HepG2 (cell line): ENCODE data around the gene AK8. TPM values are rescaled to one million over a fixed set of nuclear protein-coding genes. Genes with fewer than 3 reads are reported as not detected.

Source experiments
- ATAC-seq: fragments of 200-7000 bp; cut with Tn5 transposase; 3 replicates; pipeline ENCODE4 v1.9.1; 2020; ENCODE audit warnings: mild to moderate bottlenecking, moderate library complexity
- BruUV-seq: library from RNA; stranded (reverse); fragments of 400-500 nt; replicated peaks from 2 replicates; lab custom pipeline; 2021; lab: Mats Ljungman, UMichigan
- CTCF ChIA-PET: fragments of 300-600 bp; formaldehyde crosslinking; extraction: SDS; loops from one replicate; lab custom pipeline; 2021; ENCODE audit warnings: low total read pairs, inconsistent platforms, low intra/inter-chr PET ratio; lab: Yijun Ruan, JAX
- POLR2A ChIA-PET: fragments of 350-600 bp; sonication (Branson Sonifier 250); formaldehyde crosslinking; loops from one replicate; lab custom pipeline; 2020; ENCODE audit warnings: antibody characterized with exemption, inconsistent platforms; lab: Yijun Ruan, JAX
- DNase-seq: peaks from one replicate; pipeline ENCODE4 v3.0.0-alpha.2; 2015; ENCODE audit warnings: low spot score
- FAIRE-seq: peaks from 3 replicates; lab custom pipeline; 2011; peaks lifted over from hg19 to GRCh38; lab: Jason Lieb, UNC
- H2AFZ ChIP-seq: one replicate; pipeline ENCODE4 v1.6.1; 2011; ENCODE audit warnings: low read length, inconsistent platforms
- H3K27ac ChIP-seq: fragments of 300-600 bp; 3 replicates; pipeline ENCODE4 v1.8.0; 2011; ENCODE audit warnings: mixed run types, mild to moderate bottlenecking, mixed read lengths, low read length, inconsistent platforms; ENCODE audit not compliant: insufficient read depth; ENCODE audit errors: extremely low read length
- H3K27me3 ChIP-seq, 2 experiments: fragments of 200-600 bp in 1 of 2; 2 replicates in 1 of 2; 3 replicates in 1 of 2; pipeline versions ENCODE4 v1.6.0 to v1.8.0; 2011; ENCODE audit warnings: low read length in 2 of 2, mild to moderate bottlenecking in 2 of 2, moderate library complexity in 2 of 2, inconsistent platforms in 1 of 2; ENCODE audit not compliant: insufficient read depth in 2 of 2, control insufficient read depth in 1 of 2
- H3K36me3 ChIP-seq, 2 experiments: fragments of 200-600 bp in 1 of 2; replicated peaks in 1 of 2; 2 replicates in 1 of 2; 3 replicates in 1 of 2; pipeline versions ENCODE4 v1.5.1 to v1.8.0; 2011; ENCODE audit warnings: low read length in 2 of 2, inconsistent platforms in 1 of 2; ENCODE audit not compliant: insufficient read depth in 2 of 2, control insufficient read depth in 1 of 2
- H3K4me1 ChIP-seq: 2 replicates; pipeline ENCODE4 v1.5.1; 2012; ENCODE audit warnings: low read length, inconsistent platforms; ENCODE audit not compliant: insufficient read depth
- H3K4me2 ChIP-seq: 2 replicates; pipeline ENCODE4 v1.6.0; 2011; ENCODE audit warnings: low read depth, low read length, inconsistent platforms
- H3K4me3 ChIP-seq, 3 experiments: fragments of 200-600 bp in 1 of 3; sonication (generic), shearing (Covaris generic) in 1 of 3; replicated peaks in 1 of 3; 2 replicates each; pipeline ENCODE4 v1.5.1; 2011 to 2016; ENCODE audit warnings: low read length in 3 of 3, inconsistent platforms in 2 of 3, low read depth in 2 of 3, mild to moderate bottlenecking in 2 of 3, control low read depth in 1 of 3, mixed read lengths in 1 of 3; ENCODE audit not compliant: insufficient read depth in 1 of 3
- H3K79me2 ChIP-seq: one replicate; pipeline ENCODE4 v1.6.1; 2011; ENCODE audit warnings: low read length, inconsistent platforms; ENCODE audit not compliant: insufficient read depth
- H3K9ac ChIP-seq: 2 replicates; pipeline ENCODE4 v1.6.0; 2011; ENCODE audit warnings: mild to moderate bottlenecking, low read depth, low read length, inconsistent platforms; ENCODE audit not compliant: insufficient read depth
- H3K9me3 ChIP-seq: 2 replicates; pipeline ENCODE4 v1.5.1; 2012; ENCODE audit warnings: mild to moderate bottlenecking, low read length
- H4K20me1 ChIP-seq: 2 replicates; pipeline ENCODE4 v1.6.0; 2011; ENCODE audit warnings: inconsistent platforms, mild to moderate bottlenecking, low read length, moderate library complexity; ENCODE audit not compliant: insufficient read depth
- AKAP8 ChIP-seq: sonication (generic); formaldehyde crosslinking; IDR thresholded peaks from 2 replicates; pipeline ENCODE4 v1.5.1; 2020; ENCODE audit warnings: mild to moderate bottlenecking, missing genetic modification reagents
- ERF ChIP-seq: IDR thresholded peaks from 2 replicates; pipeline ENCODE4 v1.6.1; 2018; ENCODE audit warnings: missing biosample characterization, missing genetic modification reagents
- KDM6A ChIP-seq: IDR thresholded peaks from 2 replicates; pipeline ENCODE4 v1.6.1; 2016; ENCODE audit warnings: low read depth
- MAFG ChIP-seq: sonication (generic); formaldehyde crosslinking; IDR thresholded peaks from 2 replicates; pipeline ENCODE4 v1.5.1; 2020; ENCODE audit warnings: mild to moderate bottlenecking, missing genetic modification reagents
- MBNL3 ChIP-seq: fragments of 250-450 bp; sonication (Bioruptor Pico); conservative IDR thresholded peaks from 2 replicates; pipeline ENCODE4 v1.8.0; 2022; ENCODE audit warnings: mild to moderate bottlenecking, inconsistent platforms
- ONECUT2 ChIP-seq: sonication (generic); formaldehyde crosslinking; IDR thresholded peaks from 2 replicates; pipeline ENCODE4 v1.4.0; 2020; ENCODE audit warnings: missing genetic modification reagents
- SOX5 ChIP-seq: IDR thresholded peaks from 2 replicates; pipeline ENCODE4 v1.6.1; 2016; ENCODE audit warnings: borderline replicate concordance
- SP2 ChIP-seq: sonication (generic); formaldehyde crosslinking; IDR thresholded peaks from 2 replicates; pipeline ENCODE4 v1.5.1; 2020; ENCODE audit warnings: mild to moderate bottlenecking, missing genetic modification reagents
- ZNF670 ChIP-seq: sonication (generic); formaldehyde crosslinking; IDR thresholded peaks from 2 replicates; pipeline ENCODE4 v1.8.0; 2022; ENCODE audit warnings: mild to moderate bottlenecking, missing genetic modification reagents, borderline replicate concordance
- ZNF761 ChIP-seq: sonication (generic); formaldehyde crosslinking; conservative IDR thresholded peaks from 2 replicates; pipeline ENCODE4 v1.4.0; 2020; ENCODE audit warnings: mild to moderate bottlenecking, missing genetic modification reagents
- WGBS: methylation state at CpG from one replicate; pipeline ENCODE4 v1.1.6; 2017; ENCODE audit warnings: low lambda C conversion rate; 5-methylcytosine and 5-hydroxymethylcytosine counted together
- in situ Hi-C: cut with HindIII; loops from 2 replicates; pipeline ENCODE4 v1.10.0; 2017; ENCODE audit warnings: low pct_unique_long_range_greater_than_20kb; ENCODE audit not compliant: extremely low pct_ligation_motif_present
- intact Hi-C: fragments of 100-400 bp; cut with micrococcal nuclease; formaldehyde crosslinking; loops from one replicate; pipeline ENCODE4 v1.10.0; 2022; ENCODE audit not compliant: unreplicated experiment
- polyA plus RNA-seq, 8 experiments: library from polyadenylated mRNA; depleted of rRNA in 3 of 8; stranded (reverse) in 7 of 8; unstranded in 1 of 8; fragments of >200 nt; fragmentation: Illumina TruSeq in 4 of 8; extraction: Trizol in 4 of 8; gene quantifications; 2 replicates each; pipeline versions ENCODE4 v1.2.1 to v1.2.3, GENCODE V29; 2011 to 2016; ENCODE audit warnings: low read depth in 4 of 8, missing spikeins in 1 of 8, mixed read lengths in 1 of 8; ENCODE audit not compliant: insufficient read depth in 1 of 8
- total RNA-seq, 5 experiments: library from RNA; depleted of rRNA; stranded (reverse); fragments of >200 nt; fragmentation: Illumina TruSeq; extraction: Trizol; gene quantifications; 2 replicates each; pipeline ENCODE4 v1.2.3, GENCODE V29; 2016; ENCODE audit warnings: low read depth in 1 of 5
- TF ChIP-seq, protein P1 (sequence below): sonication (generic); formaldehyde crosslinking; IDR thresholded peaks from 2 replicates; pipeline ENCODE4 v1.4.0; 2020; ENCODE audit warnings: missing genetic modification reagents
- TF ChIP-seq, protein P2 (sequence below): IDR thresholded peaks from 2 replicates; pipeline ENCODE4 v1.6.1; 2016; ENCODE audit warnings: missing compliant biosample characterization, missing genetic modification reagents, borderline replicate concordance

AK8 gene
- total and polyA plus RNA-seq, 2 of the 13 experiments (the other 11 are each of a cell fraction or from before 2014, with no cell fraction given) = 0.11 TPM; not detected in 1

DNA sequence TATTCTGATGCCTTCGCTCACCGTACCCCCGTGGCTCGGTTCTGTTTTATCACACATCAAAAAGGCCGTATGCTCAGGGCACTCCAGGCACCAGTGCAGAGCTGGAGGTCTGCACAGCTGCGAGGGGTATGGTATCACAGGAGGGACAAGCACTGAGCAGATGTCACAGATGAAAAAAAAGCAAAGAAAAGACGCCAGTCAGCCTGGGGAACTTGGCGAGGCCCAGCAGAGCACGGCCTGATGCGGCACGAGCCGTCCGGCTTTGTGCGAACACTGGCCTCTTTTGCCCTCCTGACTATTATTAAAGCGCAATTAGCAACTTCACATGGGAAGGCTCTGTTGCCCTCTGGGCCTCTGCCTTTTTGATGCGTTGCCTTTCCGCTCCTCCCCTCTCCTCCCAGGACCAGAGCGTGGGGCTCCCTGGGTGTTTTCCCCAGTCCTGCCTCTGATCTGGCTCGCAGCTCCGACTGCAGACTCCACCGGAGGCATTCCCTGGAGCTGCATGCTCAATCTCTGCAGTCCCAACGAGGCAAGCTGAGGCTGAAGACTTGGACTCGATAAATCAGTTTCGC, 44.4 kb downstream of the AK8 start (continued):
- TF ChIP-seq, protein P1, sequence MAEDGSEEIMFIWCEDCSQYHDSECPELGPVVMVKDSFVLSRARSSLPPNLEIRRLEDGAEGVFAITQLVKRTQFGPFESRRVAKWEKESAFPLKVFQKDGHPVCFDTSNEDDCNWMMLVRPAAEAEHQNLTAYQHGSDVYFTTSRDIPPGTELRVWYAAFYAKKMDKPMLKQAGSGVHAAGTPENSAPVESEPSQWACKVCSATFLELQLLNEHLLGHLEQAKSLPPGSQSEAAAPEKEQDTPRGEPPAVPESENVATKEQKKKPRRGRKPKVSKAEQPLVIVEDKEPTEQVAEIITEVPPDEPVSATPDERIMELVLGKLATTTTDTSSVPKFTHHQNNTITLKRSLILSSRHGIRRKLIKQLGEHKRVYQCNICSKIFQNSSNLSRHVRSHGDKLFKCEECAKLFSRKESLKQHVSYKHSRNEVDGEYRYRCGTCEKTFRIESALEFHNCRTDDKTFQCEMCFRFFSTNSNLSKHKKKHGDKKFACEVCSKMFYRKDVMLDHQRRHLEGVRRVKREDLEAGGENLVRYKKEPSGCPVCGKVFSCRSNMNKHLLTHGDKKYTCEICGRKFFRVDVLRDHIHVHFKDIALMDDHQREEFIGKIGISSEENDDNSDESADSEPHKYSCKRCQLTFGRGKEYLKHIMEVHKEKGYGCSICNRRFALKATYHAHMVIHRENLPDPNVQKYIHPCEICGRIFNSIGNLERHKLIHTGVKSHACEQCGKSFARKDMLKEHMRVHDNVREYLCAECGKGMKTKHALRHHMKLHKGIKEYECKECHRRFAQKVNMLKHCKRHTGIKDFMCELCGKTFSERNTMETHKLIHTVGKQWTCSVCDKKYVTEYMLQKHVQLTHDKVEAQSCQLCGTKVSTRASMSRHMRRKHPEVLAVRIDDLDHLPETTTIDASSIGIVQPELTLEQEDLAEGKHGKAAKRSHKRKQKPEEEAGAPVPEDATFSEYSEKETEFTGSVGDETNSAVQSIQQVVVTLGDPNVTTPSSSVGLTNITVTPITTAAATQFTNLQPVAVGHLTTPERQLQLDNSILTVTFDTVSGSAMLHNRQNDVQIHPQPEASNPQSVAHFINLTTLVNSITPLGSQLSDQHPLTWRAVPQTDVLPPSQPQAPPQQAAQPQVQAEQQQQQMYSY (CRISPR knock-in tag) = no peak
- TF ChIP-seq KDM6A (CRISPR knock-in tag) = no peak
- TF ChIP-seq, protein P2, sequence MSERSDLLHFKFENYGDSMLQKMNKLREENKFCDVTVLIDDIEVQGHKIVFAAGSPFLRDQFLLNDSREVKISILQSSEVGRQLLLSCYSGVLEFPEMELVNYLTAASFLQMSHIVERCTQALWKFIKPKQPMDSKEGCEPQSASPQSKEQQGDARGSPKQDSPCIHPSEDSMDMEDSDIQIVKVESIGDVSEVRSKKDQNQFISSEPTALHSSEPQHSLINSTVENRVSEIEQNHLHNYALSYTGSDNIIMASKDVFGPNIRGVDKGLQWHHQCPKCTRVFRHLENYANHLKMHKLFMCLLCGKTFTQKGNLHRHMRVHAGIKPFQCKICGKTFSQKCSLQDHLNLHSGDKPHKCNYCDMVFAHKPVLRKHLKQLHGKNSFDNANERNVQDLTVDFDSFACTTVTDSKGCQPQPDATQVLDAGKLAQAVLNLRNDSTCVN (CRISPR knock-in tag) = no peak
- TF ChIP-seq ONECUT2 (CRISPR knock-in tag) = no peak

DNA sequence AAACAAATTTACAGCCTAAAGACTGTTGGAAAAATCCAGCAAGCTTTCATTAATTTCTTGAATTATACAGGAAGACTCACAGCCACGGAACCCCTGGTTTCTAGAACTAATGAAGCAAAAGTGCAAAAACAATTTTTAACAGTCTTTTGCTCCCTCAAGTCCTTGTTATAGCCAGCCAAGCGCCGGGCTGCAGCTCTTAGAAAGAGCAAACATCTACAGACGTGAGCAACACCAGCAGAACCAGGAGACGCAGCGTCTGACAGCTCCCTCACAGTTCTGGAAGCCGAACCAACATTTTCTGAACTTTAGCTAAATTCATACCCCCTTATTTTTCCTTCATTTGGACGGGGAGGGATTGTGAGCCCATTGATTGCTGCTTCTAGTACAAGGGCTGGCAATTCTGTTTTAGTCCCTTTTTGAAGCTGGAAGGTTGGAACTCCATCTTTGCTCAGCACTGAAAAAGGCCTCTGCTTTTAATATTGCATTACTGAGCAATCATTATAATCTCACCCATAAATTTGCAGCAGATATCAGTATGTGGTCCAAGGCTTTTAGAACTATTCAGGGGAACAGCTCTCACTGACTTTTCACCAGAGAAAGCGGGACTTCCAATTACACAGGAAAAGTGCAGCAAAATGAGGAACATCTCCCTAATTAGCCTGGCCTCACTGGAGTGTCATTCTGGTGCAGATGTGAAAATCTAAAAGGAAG, 45.8 kb downstream of the AK8 start:
- no peak overlapping the region for H3K27ac ChIP-seq
- no peak overlapping the region for H3K9ac ChIP-seq
- no peak overlapping the region for H3K4me3 ChIP-seq
- DNase-seq (no peak), FAIRE-seq (no peak), ATAC-seq (no peak)
- ChIA-PET POLR2A (no interaction called here), CTCF (no interaction called here)
- 30% methylated on average over 9 of the region's 9 CpGs for WGBS
- peaks cover 0 to 13% of the 10 kb centered on the region in 2 experiments; a peak in 2 of 5 replicates for H3K27me3 ChIP-seq
- H3K4me2 ChIP-seq = no peak overlapping the region
- BruUV-seq = no TSS peak
- no peaks in the 10 kb centered on the region for H3K36me3 ChIP-seq
- H2AFZ ChIP-seq = no peak overlapping the region
- H4K20me1 ChIP-seq = no peaks in the 10 kb centered on the region
- intact Hi-C loops = no loop called here
- TF ChIP-seq SOX5 (no peak), SP2 (CRISPR knock-in tag) (no peak), ZNF670 (no peak), AKAP8 (CRISPR knock-in tag) (no peak), ERF (no peak), MAFG (no peak), MBNL3 (CRISPR knock-in tag) (no peak), ZNF761 (no peak)
- in situ Hi-C loops = no loop called here
- no peaks in the 10 kb centered on the region for H3K4me1 ChIP-seq
- no peaks in the 10 kb centered on the region for H3K9me3 ChIP-seq
- no peaks in the 10 kb centered on the region for H3K79me2 ChIP-seq
